SK-N-SH (cell line): Measurements from ENCODE around the gene RPL3. TPM values are rescaled to one million over a fixed set of nuclear protein-coding genes. Genes with fewer than 3 reads are reported as not detected.

ENCODE experiments used
- CTCF ChIA-PET: fragments of 300-600, 350-600 bp; formaldehyde crosslinking; extraction: SDS; loops from one replicate; lab custom pipeline; 2021; lab: Yijun Ruan, JAX
- POLR2A ChIA-PET: fragments of 350-600 bp; sonication (Branson Sonifier 250); formaldehyde crosslinking; extraction: SDS; loops from one replicate; lab custom pipeline; 2020; ENCODE audit warnings: antibody characterized with exemption, inconsistent platforms; lab: Yijun Ruan, JAX
- DNase-seq: peaks from one replicate; pipeline ENCODE4 v3.0.0; 2012
- H2AFZ ChIP-seq: fragments of 200-600 bp; sonication (generic); 2 replicates; pipeline ENCODE4 v1.8.1; 2016; ENCODE audit warnings: antibody characterized with exemption, mild to moderate bottlenecking, low read depth
- H3F3A ChIP-seq: fragments of 200-600 bp; sonication (generic); replicated peaks from 2 replicates; pipeline ENCODE3; 2016; ENCODE audit warnings: antibody characterized with exemption, mild to moderate bottlenecking; ENCODE audit not compliant: insufficient read depth
- H3K27ac ChIP-seq, 2 experiments: fragments of 200-500 bp in 1 of 2; fragments of 200-600 bp in 1 of 2; sonication (Bioruptor generic) in 1 of 2; sonication (generic), shearing (Covaris generic) in 1 of 2; 2 replicates each; pipeline versions ENCODE4 v1.5.1 to v1.6.1; 2014 to 2016; ENCODE audit warnings: low read depth in 2 of 2, inconsistent platforms in 1 of 2, low read length in 1 of 2, mild to moderate bottlenecking in 1 of 2, mixed read lengths in 1 of 2
- H3K27me3 ChIP-seq: fragments of 200-600 bp; sonication (generic), shearing (Covaris generic); 2 replicates; pipeline ENCODE4 v1.6.1; 2016; ENCODE audit warnings: mixed run types; ENCODE audit not compliant: insufficient read depth
- H3K36me3 ChIP-seq, 2 experiments: fragments of 200-500 bp in 1 of 2; fragments of 200-600 bp in 1 of 2; sonication (Bioruptor generic) in 1 of 2; sonication (generic) in 1 of 2; replicated peaks in 1 of 2; 2 replicates each; pipeline versions ENCODE3 to v1.5.1; 2014 to 2016; ENCODE audit warnings: low read length in 1 of 2, mild to moderate bottlenecking in 1 of 2; ENCODE audit not compliant: insufficient read depth in 2 of 2, control insufficient read depth in 1 of 2
- H3K4me1 ChIP-seq, 2 experiments: fragments of 200-500 bp in 1 of 2; fragments of 200-600 bp in 1 of 2; sonication (Bioruptor generic) in 1 of 2; sonication (generic), shearing (Covaris generic) in 1 of 2; 2 replicates each; pipeline versions ENCODE4 v1.5.1 to v1.6.1; 2014 to 2016; ENCODE audit warnings: low read depth in 1 of 2, low read length in 1 of 2, mixed run types in 1 of 2; ENCODE audit not compliant: insufficient read depth in 2 of 2, control insufficient read depth in 1 of 2
- H3K4me2 ChIP-seq: fragments of 200-600 bp; sonication (generic), shearing (Covaris generic); 2 replicates; pipeline ENCODE4 v1.6.1; 2017; ENCODE audit warnings: mixed run types
- H3K4me3 ChIP-seq, 2 experiments: fragments of 200-500 bp in 1 of 2; fragments of 200-600 bp in 1 of 2; sonication (Bioruptor generic) in 1 of 2; sonication (generic), shearing (Covaris generic) in 1 of 2; 2 replicates each; pipeline versions ENCODE4 v1.5.1 to v1.8.1; 2014 to 2016; ENCODE audit warnings: low read depth in 2 of 2, inconsistent platforms in 1 of 2, low read length in 1 of 2, mild to moderate bottlenecking in 1 of 2, mixed read lengths in 1 of 2, moderate library complexity in 1 of 2
- H3K79me2 ChIP-seq: fragments of 200-600 bp; sonication (generic); 2 replicates; pipeline ENCODE4 v1.8.1; 2017; ENCODE audit warnings: mild to moderate bottlenecking; ENCODE audit not compliant: insufficient read depth
- H3K9ac ChIP-seq: fragments of 200-600 bp; sonication (generic); 2 replicates; pipeline ENCODE4 v1.6.1; 2017; ENCODE audit warnings: mixed run types
- H3K9me2 ChIP-seq: fragments of 200-600 bp; sonication (generic); 2 replicates; pipeline ENCODE4 v1.6.1; 2017; ENCODE audit warnings: mixed run types
- H3K9me3 ChIP-seq: fragments of 200-600 bp; sonication (generic); 2 replicates; pipeline ENCODE4 v1.6.1; 2017; ENCODE audit warnings: mixed run types, mild to moderate bottlenecking, moderate library complexity
- H4K20me1 ChIP-seq: fragments of 200-600 bp; sonication (generic); 2 replicates; pipeline ENCODE4 v1.6.1; 2017; ENCODE audit warnings: mild to moderate bottlenecking, mixed run types; ENCODE audit not compliant: insufficient read depth
- CHD2 ChIP-seq: fragments of 150-350 bp; IDR thresholded peaks from 2 replicates; pipeline ENCODE4 v1.6.1; 2018; ENCODE audit warnings: low read length; ENCODE audit not compliant: partially characterized antibody
- FOSL2 ChIP-seq: IDR thresholded peaks from 2 replicates; pipeline ENCODE4 v1.4.0; 2012; ENCODE audit warnings: low read depth, mild to moderate bottlenecking, moderate library complexity, borderline replicate concordance
- FOXJ3 ChIP-seq: sonication (generic); formaldehyde crosslinking; IDR thresholded peaks from 2 replicates; pipeline ENCODE4 v1.5.1; 2020; ENCODE audit warnings: mild to moderate bottlenecking, missing genetic modification reagents
- FOXM1 ChIP-seq: IDR thresholded peaks from 2 replicates; pipeline ENCODE4 v1.4.0; 2012; ENCODE audit warnings: low read depth, mild to moderate bottlenecking
- GATA2 ChIP-seq: sonication (generic); formaldehyde crosslinking; IDR thresholded peaks from 2 replicates; pipeline ENCODE4 v1.5.0; 2020; ENCODE audit warnings: mild to moderate bottlenecking, missing genetic modification reagents
- NFIC ChIP-seq: IDR thresholded peaks from 2 replicates; pipeline ENCODE4 v1.4.0; 2012; ENCODE audit warnings: borderline replicate concordance
- NRF1 ChIP-seq: IDR thresholded peaks from 2 replicates; pipeline ENCODE4 v1.6.1; 2012; ENCODE audit warnings: low read depth, mild to moderate bottlenecking, low read length
- RAD21 ChIP-seq: IDR thresholded peaks from 2 replicates; pipeline ENCODE4 v1.6.1; 2012; ENCODE audit warnings: mild to moderate bottlenecking, low read length
- RFX5 ChIP-seq: IDR thresholded peaks from 2 replicates; pipeline ENCODE4 v1.6.1; 2012; ENCODE audit warnings: mild to moderate bottlenecking, improper control_type of control experiment, low read length
- RXRA ChIP-seq: IDR thresholded peaks from 2 replicates; pipeline ENCODE4 v1.4.0; 2012; ENCODE audit warnings: low read depth, mild to moderate bottlenecking, borderline replicate concordance
- SMC3 ChIP-seq: IDR thresholded peaks from 2 replicates; pipeline ENCODE4 v1.6.1; 2012; ENCODE audit warnings: low read depth, low read length, improper control_type of control experiment
- TCF12 ChIP-seq: IDR thresholded peaks from 2 replicates; pipeline ENCODE4 v1.4.0; 2012
- TEAD4 ChIP-seq: IDR thresholded peaks from 2 replicates; pipeline ENCODE4 v1.4.0; 2012; ENCODE audit warnings: mild to moderate bottlenecking, borderline replicate concordance; ENCODE audit not compliant: insufficient read depth
- YY1 ChIP-seq: IDR thresholded peaks from 2 replicates; pipeline ENCODE4 v1.4.0; 2012; ENCODE audit warnings: low read depth, mild to moderate bottlenecking
- WGBS: methylation state at CpG from one replicate; pipeline ENCODE4 v1.1.6; 2017; ENCODE audit warnings: low lambda C conversion rate; 5-methylcytosine and 5-hydroxymethylcytosine counted together
- polyA plus RNA-seq, 3 experiments: library from polyadenylated mRNA; depleted of rRNA; stranded (reverse); fragments of >200 nt; gene quantifications; 2 replicates each; pipeline ENCODE4 v1.2.3, GENCODE V29; 2012
- TF ChIP-seq, protein P1 (sequence below): fragments of 150-350 bp; IDR thresholded peaks from 2 replicates; pipeline ENCODE4 v1.6.1; 2017; ENCODE audit warnings: antibody characterized with exemption, low read length, low read depth, borderline replicate concordance
- TF ChIP-seq, protein P2 (sequence below): IDR thresholded peaks from 2 replicates; pipeline ENCODE4 v1.6.1; 2012; ENCODE audit warnings: mild to moderate bottlenecking, low read depth, low read length, moderate library complexity
- TF ChIP-seq, protein P3 (sequence below): IDR thresholded peaks from 2 replicates; pipeline ENCODE4 v1.4.0; 2012; ENCODE audit warnings: low read depth
- TF ChIP-seq, protein P4 (sequence below): IDR thresholded peaks from 2 replicates; pipeline ENCODE4; 2012
- TF ChIP-seq, protein P5 (sequence below): fragments of 200-600 bp; sonication (generic); IDR thresholded peaks from 2 replicates; pipeline ENCODE4 v1.6.1; 2017; ENCODE audit warnings: antibody characterized with exemption, mild to moderate bottlenecking, moderate library complexity

RPL3 gene
- polyA plus RNA-seq, 1 of the 3 experiments (the other 2 are of a cell fraction), result 4,976 TPM

DNA sequence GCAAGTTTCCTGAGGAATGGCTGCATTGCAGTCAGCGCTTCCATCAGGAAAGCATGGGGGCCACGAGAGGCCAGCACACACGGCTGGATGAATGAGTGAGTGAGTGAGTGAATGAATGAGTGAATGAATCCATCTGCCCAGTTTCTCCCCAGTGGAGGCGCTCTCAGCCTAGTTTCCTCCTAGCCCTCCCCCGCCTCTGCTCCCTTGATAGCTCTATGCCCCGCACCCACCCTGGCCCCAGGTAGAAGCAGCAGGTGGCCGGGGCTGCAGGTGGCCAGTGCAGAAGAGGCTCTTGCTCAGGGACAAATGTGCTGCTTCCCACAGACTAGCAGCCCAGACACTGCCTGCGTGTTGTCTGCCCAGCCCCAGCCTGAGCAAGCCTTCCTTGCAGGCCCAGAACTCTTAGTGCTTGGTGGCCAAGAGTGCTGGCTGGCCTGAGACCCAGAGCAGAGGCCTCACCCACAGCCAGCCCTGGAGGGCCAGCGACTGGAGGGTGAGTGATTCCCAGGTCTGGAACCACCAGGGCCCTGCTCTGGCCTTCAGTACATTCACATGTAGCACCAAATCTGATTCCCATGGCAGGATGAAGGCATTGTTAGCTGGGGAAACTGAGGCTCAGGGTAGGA lies 43.5 kb downstream of the RPL3 start:
- 60% methylated on average over 1 of the region's 9 CpGs for WGBS
- no peak overlapping the region for H3K4me3 ChIP-seq
- CTCF ChIA-PET, result interaction anchor here (0.6 kb wide), 1 partner anchor 46 kb away, joined by 3 read pairs; no protein-coding TSS in a partner anchor

More for the DNA sequence above, 43.5 kb downstream of the RPL3 start:
- no peaks in the 10 kb centered on the region for H3K27me3 ChIP-seq
- TF ChIP-seq, protein P1, sequence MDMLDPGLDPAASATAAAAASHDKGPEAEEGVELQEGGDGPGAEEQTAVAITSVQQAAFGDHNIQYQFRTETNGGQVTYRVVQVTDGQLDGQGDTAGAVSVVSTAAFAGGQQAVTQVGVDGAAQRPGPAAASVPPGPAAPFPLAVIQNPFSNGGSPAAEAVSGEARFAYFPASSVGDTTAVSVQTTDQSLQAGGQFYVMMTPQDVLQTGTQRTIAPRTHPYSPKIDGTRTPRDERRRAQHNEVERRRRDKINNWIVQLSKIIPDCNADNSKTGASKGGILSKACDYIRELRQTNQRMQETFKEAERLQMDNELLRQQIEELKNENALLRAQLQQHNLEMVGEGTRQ, result no peak
- TF ChIP-seq RAD21 (no peak), FOXM1 (no peak), FOXJ3 (CRISPR knock-in tag) (no peak), RFX5 (no peak), CHD2 (no peak), TCF12 (no peak), TEAD4 (no peak), GATA2 (CRISPR knock-in tag) (no peak), NFIC (no peak), RXRA (no peak), YY1 (no peak), SMC3 (no peak), NRF1 (no peak), FOSL2 (no peak)
- TF ChIP-seq, protein P2, sequence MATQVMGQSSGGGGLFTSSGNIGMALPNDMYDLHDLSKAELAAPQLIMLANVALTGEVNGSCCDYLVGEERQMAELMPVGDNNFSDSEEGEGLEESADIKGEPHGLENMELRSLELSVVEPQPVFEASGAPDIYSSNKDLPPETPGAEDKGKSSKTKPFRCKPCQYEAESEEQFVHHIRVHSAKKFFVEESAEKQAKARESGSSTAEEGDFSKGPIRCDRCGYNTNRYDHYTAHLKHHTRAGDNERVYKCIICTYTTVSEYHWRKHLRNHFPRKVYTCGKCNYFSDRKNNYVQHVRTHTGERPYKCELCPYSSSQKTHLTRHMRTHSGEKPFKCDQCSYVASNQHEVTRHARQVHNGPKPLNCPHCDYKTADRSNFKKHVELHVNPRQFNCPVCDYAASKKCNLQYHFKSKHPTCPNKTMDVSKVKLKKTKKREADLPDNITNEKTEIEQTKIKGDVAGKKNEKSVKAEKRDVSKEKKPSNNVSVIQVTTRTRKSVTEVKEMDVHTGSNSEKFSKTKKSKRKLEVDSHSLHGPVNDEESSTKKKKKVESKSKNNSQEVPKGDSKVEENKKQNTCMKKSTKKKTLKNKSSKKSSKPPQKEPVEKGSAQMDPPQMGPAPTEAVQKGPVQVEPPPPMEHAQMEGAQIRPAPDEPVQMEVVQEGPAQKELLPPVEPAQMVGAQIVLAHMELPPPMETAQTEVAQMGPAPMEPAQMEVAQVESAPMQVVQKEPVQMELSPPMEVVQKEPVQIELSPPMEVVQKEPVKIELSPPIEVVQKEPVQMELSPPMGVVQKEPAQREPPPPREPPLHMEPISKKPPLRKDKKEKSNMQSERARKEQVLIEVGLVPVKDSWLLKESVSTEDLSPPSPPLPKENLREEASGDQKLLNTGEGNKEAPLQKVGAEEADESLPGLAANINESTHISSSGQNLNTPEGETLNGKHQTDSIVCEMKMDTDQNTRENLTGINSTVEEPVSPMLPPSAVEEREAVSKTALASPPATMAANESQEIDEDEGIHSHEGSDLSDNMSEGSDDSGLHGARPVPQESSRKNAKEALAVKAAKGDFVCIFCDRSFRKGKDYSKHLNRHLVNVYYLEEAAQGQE, result no peak
- TF ChIP-seq, protein P3, sequence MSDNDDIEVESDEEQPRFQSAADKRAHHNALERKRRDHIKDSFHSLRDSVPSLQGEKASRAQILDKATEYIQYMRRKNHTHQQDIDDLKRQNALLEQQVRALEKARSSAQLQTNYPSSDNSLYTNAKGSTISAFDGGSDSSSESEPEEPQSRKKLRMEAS, result no peak
- TF ChIP-seq, protein P4, sequence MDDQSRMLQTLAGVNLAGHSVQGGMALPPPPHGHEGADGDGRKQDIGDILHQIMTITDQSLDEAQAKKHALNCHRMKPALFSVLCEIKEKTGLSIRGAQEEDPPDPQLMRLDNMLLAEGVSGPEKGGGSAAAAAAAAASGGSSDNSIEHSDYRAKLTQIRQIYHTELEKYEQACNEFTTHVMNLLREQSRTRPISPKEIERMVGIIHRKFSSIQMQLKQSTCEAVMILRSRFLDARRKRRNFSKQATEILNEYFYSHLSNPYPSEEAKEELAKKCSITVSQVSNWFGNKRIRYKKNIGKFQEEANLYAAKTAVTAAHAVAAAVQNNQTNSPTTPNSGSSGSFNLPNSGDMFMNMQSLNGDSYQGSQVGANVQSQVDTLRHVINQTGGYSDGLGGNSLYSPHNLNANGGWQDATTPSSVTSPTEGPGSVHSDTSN, result no peak
- TF ChIP-seq, protein P5, sequence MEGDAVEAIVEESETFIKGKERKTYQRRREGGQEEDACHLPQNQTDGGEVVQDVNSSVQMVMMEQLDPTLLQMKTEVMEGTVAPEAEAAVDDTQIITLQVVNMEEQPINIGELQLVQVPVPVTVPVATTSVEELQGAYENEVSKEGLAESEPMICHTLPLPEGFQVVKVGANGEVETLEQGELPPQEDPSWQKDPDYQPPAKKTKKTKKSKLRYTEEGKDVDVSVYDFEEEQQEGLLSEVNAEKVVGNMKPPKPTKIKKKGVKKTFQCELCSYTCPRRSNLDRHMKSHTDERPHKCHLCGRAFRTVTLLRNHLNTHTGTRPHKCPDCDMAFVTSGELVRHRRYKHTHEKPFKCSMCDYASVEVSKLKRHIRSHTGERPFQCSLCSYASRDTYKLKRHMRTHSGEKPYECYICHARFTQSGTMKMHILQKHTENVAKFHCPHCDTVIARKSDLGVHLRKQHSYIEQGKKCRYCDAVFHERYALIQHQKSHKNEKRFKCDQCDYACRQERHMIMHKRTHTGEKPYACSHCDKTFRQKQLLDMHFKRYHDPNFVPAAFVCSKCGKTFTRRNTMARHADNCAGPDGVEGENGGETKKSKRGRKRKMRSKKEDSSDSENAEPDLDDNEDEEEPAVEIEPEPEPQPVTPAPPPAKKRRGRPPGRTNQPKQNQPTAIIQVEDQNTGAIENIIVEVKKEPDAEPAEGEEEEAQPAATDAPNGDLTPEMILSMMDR, result no peak
- H3K36me3 ChIP-seq, result no peaks in the 10 kb centered on the region
- H3K27ac ChIP-seq, result no peak overlapping the region
- H3K79me2 ChIP-seq, result no peaks in the 10 kb centered on the region
- H3F3A ChIP-seq, result no peaks in the 10 kb centered on the region
- no peaks in the 10 kb centered on the region for H3K9me2 ChIP-seq
- no peak for DNase-seq
- POLR2A ChIA-PET, result no interaction called here
- no peak overlapping the region for H2AFZ ChIP-seq
- no peaks in the 10 kb centered on the region for H4K20me1 ChIP-seq
- no peaks in the 10 kb centered on the region for H3K9me3 ChIP-seq
- H3K4me1 ChIP-seq, result no peaks in the 10 kb centered on the region; a peak in 1 of 4 replicates
- no peak overlapping the region for H3K9ac ChIP-seq
- H3K4me2 ChIP-seq, result no peak overlapping the region
